T-helper 1 cell treated with Interleukin-12 subunit alpha and Interleukin-12 subunit beta and Interleukin-4 antibody, amounts not matched to agents 30 ng/mL and 1 ng/mL, for 36 hours (primary cell): ENCODE results near the gene EEF1A1. TPM values are rescaled to one million over a fixed set of nuclear protein-coding genes. Genes with fewer than 3 reads are reported as not detected.
"Not testable (repeated sequence)": the region's sequence is repeated elsewhere in the genome, so short reads cannot be mapped to it uniquely, and the experiment has no call there.

Source experiments
- intact Hi-C: fragments of 100-400 bp; cut with micrococcal nuclease; formaldehyde crosslinking; loops from one replicate; pipeline ENCODE4 v1.15.1; 2024
- total RNA-seq: library from RNA; stranded (reverse); gene quantifications from 2 replicates; pipeline ENCODE4 v1.2.3, GENCODE V29; 2022

The EEF1A1 gene
- total RNA-seq, 1 donor from 2014 or later, result 7,206 TPM

- intact Hi-C loops, result no loop called here
These were observed 17.4 kb upstream of the EEF1A1 start for GRCh38 chr6:73538116-73538779.

DNA sequence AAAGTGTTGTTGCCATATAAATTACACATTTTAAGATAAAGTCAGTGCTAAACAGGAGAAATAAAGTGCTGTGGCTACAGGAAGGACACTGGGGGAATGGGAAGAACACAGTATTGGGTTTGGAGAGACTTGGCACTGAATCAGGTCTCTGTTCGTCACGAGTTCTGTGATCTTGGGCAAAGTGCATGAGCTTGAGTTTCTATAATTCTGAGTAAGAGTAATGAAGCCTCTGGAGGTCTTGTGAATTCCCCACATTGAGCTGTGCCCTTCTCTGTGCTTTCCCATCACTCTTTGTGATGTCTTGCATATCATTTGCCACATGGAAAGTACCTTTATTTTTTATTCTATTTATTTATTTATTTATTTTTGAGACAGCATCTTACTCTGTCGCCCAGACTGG lies 16.8 kb upstream of the EEF1A1 start:
- intact Hi-C loops, result no loop called here

DNA sequence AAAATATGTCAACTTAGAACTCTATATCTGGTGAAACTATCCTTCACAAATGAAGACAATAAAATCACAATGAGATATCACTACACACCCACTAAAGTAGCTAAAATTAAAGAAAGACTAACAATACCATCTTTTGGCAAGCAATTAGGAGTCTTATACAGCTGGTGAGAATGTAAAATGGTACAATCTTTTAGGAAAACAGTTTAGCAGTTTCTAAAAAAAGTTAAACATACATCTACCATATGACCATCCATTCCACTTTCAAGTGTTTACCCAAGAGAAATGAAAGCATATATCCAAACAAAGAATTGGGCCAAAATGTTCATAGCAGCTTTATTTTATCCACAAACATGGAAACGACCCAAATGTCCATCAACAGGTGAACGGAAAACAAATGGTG lies 13.8 kb upstream of the EEF1A1 start:
- intact Hi-C loops, result no loop called here

- intact Hi-C loops, result no loop called here
These were observed 11.5 kb upstream of the EEF1A1 start for GRCh38 chr6:73532293-73532692.

DNA sequence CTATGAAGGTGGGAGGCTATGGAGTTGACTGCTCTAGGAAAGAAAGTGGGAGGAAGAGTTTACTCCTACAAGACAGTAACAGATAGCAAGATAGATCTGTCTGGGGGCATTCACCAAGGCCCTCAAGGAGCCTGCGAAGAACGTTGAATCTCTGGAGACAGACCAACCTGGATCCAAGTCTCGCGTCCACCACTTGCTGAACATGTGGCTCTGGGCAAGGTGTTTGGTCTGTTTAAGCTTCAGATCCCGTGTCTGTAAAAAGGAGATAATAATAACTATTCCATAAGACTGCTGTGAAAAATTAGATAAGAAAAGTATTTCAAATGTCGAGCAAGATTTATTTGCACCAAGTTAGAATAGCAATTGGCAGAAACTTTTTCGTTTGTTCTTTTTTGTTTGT lies 8.1 kb upstream of the EEF1A1 start:
- intact Hi-C loops, result loop anchor here (10.0 kb wide), 1 partner anchor 1676 kb away; the partner anchor contains the start of gene COL12A1

DNA sequence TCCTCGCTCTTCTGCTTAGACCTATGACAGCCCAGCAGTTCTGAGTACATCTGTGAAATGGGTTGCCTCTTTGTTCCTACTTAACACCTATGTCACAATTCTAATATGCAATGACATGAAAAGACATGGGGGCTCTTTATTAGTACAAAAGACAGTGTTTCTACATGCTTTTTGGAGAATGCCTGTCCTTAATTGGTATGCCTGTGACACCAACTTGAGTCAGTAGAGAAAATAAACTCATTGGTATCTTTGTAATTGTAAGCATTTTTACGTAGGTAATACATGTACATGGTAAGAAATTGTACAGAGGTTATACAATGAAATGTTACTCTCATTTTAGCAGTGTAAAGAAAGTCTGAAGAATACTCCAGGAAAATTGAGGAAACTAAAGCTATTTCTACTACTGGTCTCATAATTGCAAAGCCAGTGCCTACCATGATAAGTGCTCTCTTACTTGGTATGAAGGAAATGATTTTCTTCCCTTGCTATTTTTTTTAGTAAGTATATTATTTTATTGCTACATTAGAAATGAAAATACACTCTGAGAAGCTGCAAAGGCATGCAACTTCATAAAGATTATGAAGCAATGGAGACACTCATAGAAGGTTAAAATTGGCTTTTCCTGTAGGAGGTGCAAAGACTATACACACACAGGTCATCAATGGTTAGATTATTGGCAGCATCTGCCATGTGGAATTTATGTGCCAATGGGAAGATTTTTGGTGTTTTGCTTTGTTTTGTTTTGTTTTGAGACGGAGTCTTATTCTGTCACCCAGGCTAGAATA lies 4.9 kb upstream of the EEF1A1 start:
- intact Hi-C loops, result loop anchor here (10.0 kb wide), 1 partner anchor 1679 kb away; the partner anchor contains the start of gene COL12A1

DNA sequence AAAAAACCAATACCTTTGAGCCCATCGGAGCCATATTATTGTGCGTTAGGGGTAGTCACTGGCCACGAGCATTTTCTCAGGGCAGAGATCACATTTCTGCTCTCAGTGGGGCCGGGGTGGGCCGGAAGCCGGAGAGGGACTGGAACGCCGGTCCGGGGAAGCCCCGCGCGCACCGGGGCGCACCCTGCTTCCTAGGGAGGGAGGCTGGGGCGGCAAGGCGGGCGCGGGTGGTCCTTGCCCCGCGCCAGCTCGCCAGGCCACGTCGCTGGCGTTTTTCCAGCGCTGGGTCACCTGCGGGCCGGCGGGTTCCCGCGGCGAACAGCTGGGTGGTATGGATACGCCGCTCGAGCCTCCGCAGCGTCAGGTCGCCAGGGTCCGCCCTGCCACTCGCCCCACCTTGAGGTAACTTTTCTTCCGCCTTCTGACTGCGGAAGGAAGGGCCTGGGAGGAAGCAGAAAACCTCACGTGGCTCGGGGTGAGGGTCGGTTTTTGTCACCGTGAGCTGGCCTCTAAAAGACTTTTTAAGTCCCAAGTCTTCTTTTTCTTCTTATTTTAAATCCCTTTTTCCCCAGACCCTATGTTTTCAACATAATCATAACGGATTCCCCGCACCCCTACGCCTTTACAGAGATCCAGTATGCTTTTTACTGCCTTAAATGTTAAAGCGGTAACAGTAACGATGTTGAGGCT lies 2.7 kb upstream of the EEF1A1 start:
- intact Hi-C loops, result loop anchor here (1.0 to 10.0 kb wide), 4 partner anchors 62 to 1974 kb away; partner anchors contain the start of genes COL12A1 and KHDC1

DNA sequence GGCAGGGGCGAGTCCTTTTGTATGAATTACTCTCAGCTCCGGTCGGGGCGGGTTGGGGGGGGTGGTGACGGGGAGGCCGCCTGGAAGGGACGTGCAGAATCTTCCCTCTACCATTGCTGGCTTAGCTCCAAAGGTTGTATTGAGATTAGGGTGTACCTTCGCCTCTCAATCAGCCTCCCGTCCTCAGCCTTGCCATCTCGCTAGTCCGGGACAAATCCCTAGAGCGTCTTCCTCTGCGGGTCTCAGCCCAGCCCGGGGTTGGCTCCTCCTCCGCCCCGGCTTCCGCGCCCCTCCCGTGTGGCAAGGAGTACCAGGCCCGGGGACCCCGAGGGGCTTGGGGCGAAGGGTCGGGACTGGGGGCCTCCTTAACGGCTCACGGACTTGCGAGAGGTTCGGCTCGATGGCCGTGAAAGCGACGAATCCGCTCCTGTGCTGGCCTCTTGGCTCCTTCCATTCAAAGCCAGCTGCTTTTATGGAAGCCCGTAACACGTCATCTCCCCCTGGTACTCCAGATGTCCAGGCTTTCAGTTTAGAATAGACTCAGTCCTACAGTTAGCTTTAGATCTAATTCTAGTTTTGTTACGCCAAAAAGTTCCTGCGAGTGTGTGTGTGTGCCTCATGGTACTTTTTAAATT lies 636 bp upstream of the EEF1A1 start:
- intact Hi-C loops, result loop anchor here (1.0 to 10.0 kb wide), 13 partner anchors 59 to 1976 kb away; partner anchors contain the start of genes CGAS, COL12A1, COX7A2 and KCNQ5

- intact Hi-C loops, result loop anchor here (2.0 to 10.0 kb wide), 5 partner anchors 203 to 1977 kb away; partner anchors contain the start of genes COL12A1, KCNQ5 and KHDC1
These were observed 725 bp downstream of the EEF1A1 start for GRCh38 chr6:73519926-73520687.

- intact Hi-C loops, result not testable (repeated sequence)
These were observed 1.6 kb downstream of the EEF1A1 start for GRCh38 chr6:73518982-73519881.

DNA sequence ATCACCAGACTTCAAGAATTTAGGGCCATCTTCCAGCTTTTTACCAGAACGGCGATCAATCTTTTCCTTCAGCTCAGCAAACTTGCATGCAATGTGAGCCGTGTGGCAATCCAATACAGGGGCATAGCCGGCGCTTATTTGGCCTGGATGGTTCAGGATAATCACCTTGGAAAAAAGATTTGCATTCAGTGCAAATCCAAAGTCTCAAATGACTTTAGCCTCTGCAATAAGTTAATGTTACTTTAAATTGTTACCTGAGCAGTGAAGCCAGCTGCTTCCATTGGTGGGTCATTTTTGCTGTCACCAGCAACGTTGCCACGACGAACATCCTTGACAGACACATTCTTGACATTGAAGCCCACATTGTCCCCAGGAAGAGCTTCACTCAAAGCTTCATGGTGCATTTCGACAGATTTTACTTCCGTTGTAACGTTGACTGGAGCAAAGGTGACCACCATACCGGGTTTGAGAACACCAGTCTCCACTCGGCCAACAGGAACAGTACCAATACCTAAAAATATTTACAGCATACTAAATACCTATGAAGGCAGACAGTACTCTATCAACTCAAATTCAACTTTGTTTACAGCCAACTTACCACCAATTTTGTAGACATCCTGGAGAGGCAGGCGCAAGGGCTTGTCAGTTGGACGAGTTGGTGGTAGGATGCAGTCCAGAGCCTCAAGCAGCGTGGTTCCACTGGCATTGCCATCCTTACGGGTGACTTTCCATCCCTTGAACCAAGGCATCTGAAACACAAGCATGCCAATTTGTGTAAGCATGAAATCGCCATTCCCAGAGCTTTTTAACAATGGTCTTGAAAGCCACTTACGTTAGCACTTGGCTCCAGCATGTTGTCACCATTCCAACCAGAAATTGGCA lies 2.5 kb downstream of the EEF1A1 start:
- intact Hi-C loops, result not testable (repeated sequence)

DNA sequence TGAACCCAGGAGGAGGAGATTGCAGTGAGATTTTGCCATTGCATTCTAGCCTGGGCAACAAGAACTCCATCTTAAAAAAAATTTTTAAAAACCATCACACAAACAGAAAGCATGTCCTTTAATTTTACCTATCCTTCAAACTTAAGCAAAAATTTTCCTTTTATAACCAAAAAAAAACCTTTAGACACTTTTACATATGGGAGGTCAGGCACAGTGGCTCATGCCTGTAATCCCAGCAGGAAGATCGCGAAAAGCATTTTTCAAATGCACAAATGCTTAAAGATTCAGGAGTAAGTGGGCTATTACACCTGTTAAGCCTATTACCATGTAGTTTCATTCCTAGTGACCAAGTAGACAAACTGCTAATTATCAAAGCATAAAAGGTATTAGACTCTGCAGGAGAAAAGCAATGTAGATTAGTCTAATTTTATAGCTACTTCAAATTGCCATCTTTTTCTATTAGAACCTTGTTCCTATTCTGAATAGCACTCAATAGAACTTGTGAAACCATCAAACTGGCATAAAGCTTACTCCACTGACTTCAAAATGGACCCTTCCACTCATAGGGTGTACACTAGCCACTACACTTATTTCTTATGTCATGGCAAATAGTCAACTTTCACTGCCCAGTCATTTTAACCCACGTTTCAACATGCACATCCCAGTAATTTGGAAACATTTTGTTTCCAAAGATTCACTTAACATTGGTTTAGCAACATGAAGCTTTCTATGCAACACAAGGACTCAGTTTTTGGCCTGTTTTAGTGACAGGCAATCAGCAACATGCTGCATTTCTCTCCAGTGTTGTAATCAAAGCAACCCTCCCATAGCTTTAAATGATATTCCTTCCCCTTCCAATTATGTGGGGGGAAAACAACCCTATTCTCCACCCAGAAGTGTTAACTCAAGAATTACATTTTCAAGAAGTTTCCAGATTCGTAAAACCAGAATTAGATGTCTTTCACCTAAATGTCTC lies 4.0 kb downstream of the EEF1A1 start:
- intact Hi-C loops, result no loop called here

DNA sequence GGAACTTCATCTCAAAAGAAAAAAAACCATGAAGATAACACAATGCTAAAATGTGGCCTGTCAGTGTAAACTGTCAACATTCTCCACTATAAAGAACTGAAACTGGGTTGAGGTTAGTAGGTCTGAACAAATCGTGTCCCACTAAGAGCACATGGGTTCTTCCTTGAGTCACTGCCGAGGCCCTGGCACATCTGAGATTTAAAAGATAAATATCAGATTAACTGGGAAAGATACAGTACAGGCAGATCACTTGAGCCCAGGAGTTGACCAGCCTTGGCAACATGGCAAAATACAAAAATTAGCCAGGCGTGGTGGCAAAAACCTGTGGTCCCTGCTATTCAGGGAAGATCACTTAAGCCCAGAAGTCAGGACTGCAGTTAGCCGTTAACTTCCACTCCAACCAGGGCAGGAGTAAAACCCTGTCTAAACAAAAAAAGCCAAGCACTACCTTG lies 5.6 kb downstream of the EEF1A1 start:
- intact Hi-C loops, result loop anchor here (1.0 kb wide), 2 partner anchors 95 to 137 kb away; no protein-coding TSS in a partner anchor

- intact Hi-C loops, result loop anchor here (1.0 kb wide), 2 partner anchors 96 to 138 kb away; no protein-coding TSS in a partner anchor
These were observed 6.1 kb downstream of the EEF1A1 start for GRCh38 chr6:73514746-73515110.

GRCh38 chr6:73513496-73513854 lies 7.4 kb downstream of the EEF1A1 start:
- intact Hi-C loops, result no loop called here

- intact Hi-C loops, result no loop called here
These were observed 9.0 kb downstream of the EEF1A1 start for GRCh38 chr6:73511796-73512195.

DNA sequence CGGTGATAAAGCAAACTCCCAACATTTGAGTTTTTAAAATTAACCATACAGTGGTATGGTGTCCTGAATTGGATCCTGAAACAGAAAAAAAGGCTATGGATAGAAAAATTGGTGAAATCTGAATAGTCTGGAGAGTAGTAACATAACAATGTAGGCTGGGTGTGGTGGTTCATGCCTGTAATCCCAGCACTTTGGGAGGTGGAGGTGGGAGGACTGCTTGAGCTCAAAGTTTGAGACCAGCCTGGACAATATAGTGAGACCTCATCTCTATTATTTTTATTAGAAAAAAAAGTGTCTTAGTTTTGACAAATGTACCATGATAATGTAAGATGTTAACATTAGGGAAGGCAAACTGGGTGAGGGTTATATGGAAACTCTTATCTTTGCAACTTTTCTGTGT lies 11.0 kb downstream of the EEF1A1 start:
- intact Hi-C loops, result loop anchor here (2.0 kb wide), 1 partner anchor 47 kb away; no protein-coding TSS in a partner anchor
